Raji (cell line): ENCODE data around the gene SDSL.

Experiments used
- POLR2A ChIP-seq: IDR thresholded peaks from 2 replicates; pipeline ENCODE4 v1.6.1; 2011; ENCODE audit warnings: low read depth, low read length, control low read depth; ENCODE audit not compliant: insufficient read depth

Gene SDSL

GRCh38 chr12:113471619-113472171 lies 49.5 kb downstream of the SDSL start, which contains the start of gene LHX5:
TSS of gene LHX5 (minus strand) at chr12:113471871. CDS start at chr12:113471498, 373 bp downstream.
- TF ChIP-seq POLR2A = no peak

GRCh38 chr12:113472191-113473121 lies 50.3 kb downstream of the SDSL start:
- TF ChIP-seq POLR2A = no peak

- no peak for TF ChIP-seq POLR2A
Observed at GRCh38 chr12:113473400-113473799, 51.2 kb downstream of the SDSL start.

- no peak for TF ChIP-seq POLR2A
Observed at GRCh38 chr12:113473942-113474341, 51.8 kb downstream of the SDSL start.

GRCh38 chr12:113474635-113475436 lies 52.7 kb downstream of the SDSL start:
- TF ChIP-seq POLR2A = no peak

- TF ChIP-seq POLR2A = no peak
Observed at GRCh38 chr12:113475451-113476175, 53.4 kb downstream of the SDSL start.

- TF ChIP-seq POLR2A = no peak
Observed at GRCh38 chr12:113476176-113476986, 54.2 kb downstream of the SDSL start.

- TF ChIP-seq POLR2A = no peak
Observed at GRCh38 chr12:113477171-113477841, 55.1 kb downstream of the SDSL start.

GRCh38 chr12:113477842-113478215 lies 55.6 kb downstream of the SDSL start:
- TF ChIP-seq POLR2A = no peak

- TF ChIP-seq POLR2A = no peak
Observed at GRCh38 chr12:113478351-113479011, 56.3 kb downstream of the SDSL start.

GRCh38 chr12:113479216-113479589 lies 57.0 kb downstream of the SDSL start:
- TF ChIP-seq POLR2A = no peak

GRCh38 chr12:113479590-113480335 lies 57.6 kb downstream of the SDSL start:
- no peak for TF ChIP-seq POLR2A
